Coronary artery (tissue), 2 donors: Measurements from ENCODE around the gene CORO2B.

ENCODE experiments used
- DNase-seq: peaks from one replicate; pipeline ENCODE4 v3.0.0-alpha.2; 2017; ENCODE audit warnings: low spot score
- H3K27ac ChIP-seq, 2 donors: fragments of 200-600 bp; sonication (generic); one replicate each; pipeline ENCODE4 v1.5.1; 2016 to 2019
- H3K4me3 ChIP-seq: fragments of 200-600 bp; sonication (generic); 2 replicates; pipeline ENCODE4 v1.5.1; 2016; ENCODE audit warnings: mild to moderate bottlenecking, moderate library complexity
- TF ChIP-seq, protein P1 (sequence below): fragments of 200-600 bp; sonication (generic); IDR thresholded peaks from one replicate; pipeline ENCODE4 v1.5.1; 2019; ENCODE audit warnings: antibody characterized with exemption

CORO2B gene

DNA sequence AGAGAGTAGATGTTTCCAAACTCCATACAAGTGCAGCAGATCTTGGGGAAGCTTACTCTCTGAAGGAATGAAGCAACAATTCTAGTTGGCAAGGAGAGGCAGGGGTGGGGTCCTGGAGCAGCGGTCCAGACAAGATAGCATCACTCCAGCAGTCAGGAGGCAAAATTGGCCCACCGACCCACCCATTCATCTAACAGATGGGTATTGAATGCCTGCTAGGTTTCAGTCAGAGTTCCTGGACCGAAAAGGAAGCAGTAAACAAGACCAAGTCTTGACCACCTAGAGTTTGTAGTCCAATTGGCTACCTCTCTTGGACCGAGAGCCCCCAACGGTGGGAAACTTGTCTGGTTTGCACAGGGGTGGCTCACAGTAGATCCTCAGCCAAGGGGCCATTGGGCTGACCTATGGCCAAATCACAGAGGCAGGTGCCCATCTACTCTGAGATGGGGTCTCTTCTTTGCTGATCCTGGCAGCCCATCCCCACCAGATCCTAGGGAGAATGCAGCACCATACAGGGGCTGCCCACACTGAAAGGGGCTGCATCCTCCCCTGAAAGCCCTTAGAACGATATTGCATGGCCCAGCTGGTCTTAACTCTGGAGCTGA lies 74.3 kb downstream of the CORO2B start:
- Histone ChIP-seq H3K4me3 (no peak overlapping the region), H3K27ac (no peak overlapping the region)
- peak; percentile 61 for DNase-seq
- TF ChIP-seq, protein P1, sequence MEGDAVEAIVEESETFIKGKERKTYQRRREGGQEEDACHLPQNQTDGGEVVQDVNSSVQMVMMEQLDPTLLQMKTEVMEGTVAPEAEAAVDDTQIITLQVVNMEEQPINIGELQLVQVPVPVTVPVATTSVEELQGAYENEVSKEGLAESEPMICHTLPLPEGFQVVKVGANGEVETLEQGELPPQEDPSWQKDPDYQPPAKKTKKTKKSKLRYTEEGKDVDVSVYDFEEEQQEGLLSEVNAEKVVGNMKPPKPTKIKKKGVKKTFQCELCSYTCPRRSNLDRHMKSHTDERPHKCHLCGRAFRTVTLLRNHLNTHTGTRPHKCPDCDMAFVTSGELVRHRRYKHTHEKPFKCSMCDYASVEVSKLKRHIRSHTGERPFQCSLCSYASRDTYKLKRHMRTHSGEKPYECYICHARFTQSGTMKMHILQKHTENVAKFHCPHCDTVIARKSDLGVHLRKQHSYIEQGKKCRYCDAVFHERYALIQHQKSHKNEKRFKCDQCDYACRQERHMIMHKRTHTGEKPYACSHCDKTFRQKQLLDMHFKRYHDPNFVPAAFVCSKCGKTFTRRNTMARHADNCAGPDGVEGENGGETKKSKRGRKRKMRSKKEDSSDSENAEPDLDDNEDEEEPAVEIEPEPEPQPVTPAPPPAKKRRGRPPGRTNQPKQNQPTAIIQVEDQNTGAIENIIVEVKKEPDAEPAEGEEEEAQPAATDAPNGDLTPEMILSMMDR = no peak

DNA sequence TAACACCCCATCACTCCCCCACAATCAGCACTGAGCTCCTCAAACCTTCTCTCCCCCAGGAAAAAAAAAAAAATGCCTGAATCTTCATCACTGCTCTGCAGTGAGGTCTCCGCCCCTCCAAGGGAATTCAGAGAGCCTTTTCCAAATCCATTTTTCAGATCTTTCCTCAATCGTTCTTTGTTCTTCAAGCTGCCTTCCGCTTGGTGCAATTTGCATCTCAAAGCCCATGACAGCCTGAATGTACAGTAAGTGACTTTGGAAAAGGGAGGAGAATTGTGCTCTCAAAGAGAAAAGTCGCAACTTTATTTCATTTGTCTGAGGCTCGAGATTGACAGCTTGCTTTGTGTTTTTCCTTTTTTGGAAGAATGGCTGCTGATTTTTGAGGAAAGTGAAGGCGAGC lies 75.0 kb downstream of the CORO2B start:
- H3K27ac ChIP-seq = no peak overlapping the region
- TF ChIP-seq, protein P1 = no peak
- no peak overlapping the region for H3K4me3 ChIP-seq
- DNase-seq = peak; percentile 22

DNA sequence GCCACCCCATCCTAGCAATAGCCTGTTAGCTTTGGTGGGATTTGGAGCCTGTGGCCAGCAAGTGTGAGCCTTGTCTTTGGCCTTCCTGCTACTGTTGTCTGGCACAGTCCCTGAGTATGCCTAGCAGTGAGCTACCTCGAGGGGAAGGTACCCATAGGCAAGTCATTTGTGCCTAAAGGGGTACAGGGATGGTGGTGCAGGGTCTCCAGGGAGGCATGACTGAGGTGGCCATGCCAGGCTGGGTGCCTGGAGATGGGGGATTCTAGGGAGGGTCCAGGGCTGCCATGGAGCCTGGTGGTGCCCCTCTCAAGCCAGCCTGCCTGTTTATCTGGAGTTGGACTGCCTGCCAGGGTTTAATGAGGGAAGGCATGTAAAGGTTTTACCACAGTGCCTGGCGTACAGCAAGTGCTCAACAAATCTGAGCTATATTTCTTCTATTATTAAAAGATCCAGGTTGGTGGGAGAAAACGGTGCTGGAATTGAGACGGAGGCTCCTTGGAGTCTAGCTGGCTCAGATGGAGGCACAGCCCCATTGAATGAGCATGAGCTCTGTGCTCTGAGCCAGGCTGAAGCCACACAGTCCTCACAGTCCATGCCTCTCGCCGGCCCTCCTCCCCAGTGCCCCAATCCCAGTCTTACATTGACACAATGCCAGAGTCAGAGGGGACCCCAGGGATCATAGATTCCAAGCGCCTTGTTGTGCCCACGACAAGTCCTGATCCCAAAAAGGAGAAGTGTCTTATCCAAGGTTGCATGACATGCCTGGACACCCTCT lies 76.2 kb downstream of the CORO2B start:
- peak; percentile 47 for DNase-seq
- Histone ChIP-seq H3K4me3 (no peak overlapping the region), H3K27ac (no peak overlapping the region)
- TF ChIP-seq, protein P1 = no peak

DNA sequence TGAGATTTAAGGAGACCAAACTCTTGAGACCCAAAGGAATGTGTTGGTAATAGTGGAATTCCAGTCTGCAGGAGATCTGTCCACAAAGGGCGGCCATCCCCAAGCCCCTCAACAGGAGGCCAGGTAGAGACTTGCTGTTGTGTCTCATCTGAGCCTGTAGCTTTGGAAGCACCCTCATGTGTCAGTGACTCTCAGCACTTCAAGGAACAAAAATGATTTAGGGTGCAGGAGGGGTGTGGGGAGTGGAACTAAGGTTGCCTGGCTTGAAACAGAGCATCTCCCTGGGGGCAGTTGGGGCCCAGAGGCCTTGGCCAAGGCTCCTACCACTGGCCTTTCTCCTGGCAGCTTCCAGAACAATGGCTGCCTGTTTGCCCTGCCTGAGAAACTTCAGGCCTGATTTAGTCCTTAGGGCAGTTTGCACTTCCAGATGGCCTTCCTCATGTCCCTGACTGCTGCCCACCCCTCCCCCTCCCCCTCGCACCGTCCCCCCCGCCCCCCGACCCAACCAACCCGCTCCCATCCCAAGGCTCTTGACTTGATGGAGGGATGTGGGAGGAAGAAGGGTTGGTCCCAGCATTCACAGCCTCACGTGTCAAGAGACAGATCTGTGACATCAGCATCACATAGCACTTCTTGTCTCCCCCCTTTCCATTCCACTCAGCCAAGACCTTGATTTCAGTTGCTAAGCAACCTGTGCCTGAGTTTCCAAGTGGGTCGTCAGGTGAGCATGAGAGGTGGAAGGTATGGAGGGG lies 77.1 kb downstream of the CORO2B start:
- no peak overlapping the region for H3K4me3 ChIP-seq
- TF ChIP-seq, protein P1 = no peak
- no peak overlapping the region for H3K27ac ChIP-seq
- peak; percentile 41 for DNase-seq

DNA sequence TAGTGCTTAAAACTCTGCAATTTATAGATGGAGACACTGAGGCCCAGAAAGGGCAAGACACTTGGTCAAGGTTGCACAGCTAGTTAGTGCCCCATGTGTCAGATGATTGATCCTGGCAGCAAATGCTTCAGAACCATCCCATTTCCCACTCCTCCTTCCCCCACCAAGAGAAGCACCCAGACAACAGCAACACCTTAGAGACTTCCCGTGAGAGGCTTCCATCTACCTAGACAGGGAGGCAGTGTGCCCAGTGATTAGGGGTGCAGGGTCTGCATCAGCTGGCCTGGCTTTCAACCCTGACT lies 77.6 kb downstream of the CORO2B start:
- no peak overlapping the region for H3K27ac ChIP-seq
- H3K4me3 ChIP-seq = no peak overlapping the region
- TF ChIP-seq, protein P1 = no peak
- DNase-seq = no peak

DNA sequence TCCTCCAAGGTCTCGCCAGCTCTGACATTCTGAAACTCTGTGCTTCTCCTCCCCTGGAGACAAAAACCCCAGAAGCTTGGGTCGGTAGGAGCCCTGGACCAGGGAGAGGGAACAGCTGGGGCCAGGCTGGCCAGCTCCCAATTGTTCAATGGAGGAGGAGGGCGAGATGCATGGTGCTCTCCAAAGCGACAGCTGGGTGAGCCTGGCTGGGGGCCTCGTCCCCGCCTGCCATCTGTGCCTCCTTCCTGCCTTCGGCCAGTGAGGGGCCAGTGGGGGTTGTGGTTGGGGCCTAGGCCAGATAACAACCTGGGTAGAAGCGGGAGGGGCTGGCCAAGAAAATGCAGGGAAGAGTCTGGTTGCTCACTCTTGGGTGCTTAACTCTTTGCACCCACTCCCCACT lies 79.4 kb downstream of the CORO2B start:
- Histone ChIP-seq H3K4me3 (no peak overlapping the region), H3K27ac (no peak overlapping the region)
- TF ChIP-seq, protein P1 = no peak
- peak; percentile 50 for DNase-seq
